GM23248 (cell line): ENCODE measurements around the gene GJA3.

ENCODE experiments used
- EZH2 ChIP-seq: fragments of 200-600 bp; sonication (generic); IDR thresholded peaks from 2 replicates; pipeline ENCODE4 v1.6.1; 2018; ENCODE audit warnings: antibody characterized with exemption, mild to moderate bottlenecking; ENCODE audit not compliant: insufficient read depth, poor library complexity, severe bottlenecking
- EZH2phosphoT487 ChIP-seq: fragments of 200-600 bp; sonication (generic); IDR thresholded peaks from 2 replicates; pipeline ENCODE4 v1.6.1; 2018; ENCODE audit warnings: antibody characterized with exemption, moderate library complexity, mild to moderate bottlenecking, low read depth; ENCODE audit not compliant: insufficient read depth

DNA sequence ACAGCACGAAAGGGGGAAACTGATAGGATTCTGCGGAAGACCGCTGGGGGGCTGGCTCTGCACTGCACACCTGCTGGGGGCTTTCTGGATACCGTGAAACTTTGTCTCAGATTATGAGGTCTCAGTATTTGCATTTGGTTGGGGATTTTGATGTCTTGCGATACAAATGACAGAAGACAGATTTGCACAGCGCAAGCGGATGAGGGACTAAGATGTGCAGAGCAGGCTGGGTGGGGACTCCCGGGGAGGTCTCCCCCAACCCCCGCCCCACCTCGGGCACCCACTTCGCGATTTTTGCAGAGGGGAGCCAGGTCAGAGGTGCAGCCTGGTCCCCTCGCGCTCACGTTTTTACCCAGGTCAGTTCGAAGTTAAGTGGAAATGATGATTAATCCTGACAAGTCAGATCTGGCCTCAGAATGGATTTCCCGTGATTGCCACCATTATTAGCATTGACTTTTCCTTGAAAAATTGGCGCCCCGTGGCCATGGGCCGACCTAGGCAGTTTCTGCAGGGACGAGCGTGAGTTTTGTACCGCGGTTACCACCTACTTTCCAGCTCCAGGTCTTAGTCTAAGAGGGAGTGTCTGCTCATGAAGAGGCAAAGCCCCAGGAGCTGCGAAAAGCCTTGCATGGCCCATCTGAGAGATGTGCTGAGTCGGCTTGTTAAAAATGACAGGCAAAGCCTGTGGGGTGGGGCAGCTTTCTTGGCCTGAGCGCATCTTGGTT is 33.2 kb upstream of the GJA3 start:
- TF ChIP-seq EZH2phosphoT487 (0 out of 2 replicates have a peak, but pooled peaks have one; percentile 11), EZH2 (no peak)
